Suprapubic skin (tissue), 4 donors: Measurements from ENCODE around the gene CCNF. TPM values are rescaled to one million over a fixed set of nuclear protein-coding genes. Genes with fewer than 3 reads are reported as not detected.

Experiments used
- DNase-seq, 2 donors: peaks; one replicate each; pipeline ENCODE4 v3.0.0-alpha.2; 2019; ENCODE audit warnings: low spot score in 2 of 2
- H3K27ac ChIP-seq: fragments of 200-600 bp; sonication (generic); one replicate; pipeline ENCODE4 v1.5.1; 2019
- H3K27me3 ChIP-seq: fragments of 200-600 bp; sonication (generic); one replicate; pipeline ENCODE4 v1.5.1; 2019
- H3K36me3 ChIP-seq: fragments of 200-600 bp; sonication (generic); one replicate; pipeline ENCODE4 v1.5.1; 2019
- H3K4me1 ChIP-seq: fragments of 200-600 bp; sonication (generic); one replicate; pipeline ENCODE4 v1.5.1; 2019
- H3K4me3 ChIP-seq: fragments of 200-600 bp; sonication (generic); one replicate; pipeline ENCODE4 v1.5.1; 2019; ENCODE audit warnings: mild to moderate bottlenecking
- H3K9me3 ChIP-seq: fragments of 200-600 bp; sonication (generic); one replicate; pipeline ENCODE4 v1.5.1; 2019
- CTCF ChIP-seq, 2 donors: fragments of 200-600 bp in 1 of 2; fragments of 450-650 bp in 1 of 2; sonication (generic) in 1 of 2; IDR thresholded peaks; one replicate each; pipeline ENCODE4 v1.5.1; 2016 to 2019; ENCODE audit warnings: antibody characterized with exemption in 2 of 2, mild to moderate bottlenecking in 1 of 2, moderate library complexity in 1 of 2
- EP300 ChIP-seq: sonication (generic); formaldehyde crosslinking; IDR thresholded peaks from one replicate; pipeline ENCODE4 v1.6.1; 2017; ENCODE audit warnings: antibody characterized with exemption
- POLR2A ChIP-seq, 2 donors: fragments of 450-650 bp; IDR thresholded peaks; one replicate each; pipeline ENCODE4 v1.6.1; 2017; ENCODE audit warnings: antibody characterized with exemption in 2 of 2, mild to moderate bottlenecking in 2 of 2, moderate library complexity in 2 of 2
- POLR2AphosphoS5 ChIP-seq, 3 donors: sonication (generic); formaldehyde crosslinking; IDR thresholded peaks; one replicate each; pipeline ENCODE4 v1.6.1; 2017; ENCODE audit warnings: antibody characterized with exemption in 3 of 3
- WGBS: methylation state at CpG from one replicate; pipeline ENCODE4 v1.1.5; 2018; 5-methylcytosine and 5-hydroxymethylcytosine counted together
- total RNA-seq, 4 donors: library from RNA; depleted of rRNA; stranded (reverse); fragments of >200 nt; gene quantifications; one replicate each; pipeline ENCODE4 v1.1.0, GENCODE V29; 2016

The CCNF gene
- total RNA-seq, 4 donors from 2014 or later = 6.8 to 12.4 (median 10.1) TPM

DNA sequence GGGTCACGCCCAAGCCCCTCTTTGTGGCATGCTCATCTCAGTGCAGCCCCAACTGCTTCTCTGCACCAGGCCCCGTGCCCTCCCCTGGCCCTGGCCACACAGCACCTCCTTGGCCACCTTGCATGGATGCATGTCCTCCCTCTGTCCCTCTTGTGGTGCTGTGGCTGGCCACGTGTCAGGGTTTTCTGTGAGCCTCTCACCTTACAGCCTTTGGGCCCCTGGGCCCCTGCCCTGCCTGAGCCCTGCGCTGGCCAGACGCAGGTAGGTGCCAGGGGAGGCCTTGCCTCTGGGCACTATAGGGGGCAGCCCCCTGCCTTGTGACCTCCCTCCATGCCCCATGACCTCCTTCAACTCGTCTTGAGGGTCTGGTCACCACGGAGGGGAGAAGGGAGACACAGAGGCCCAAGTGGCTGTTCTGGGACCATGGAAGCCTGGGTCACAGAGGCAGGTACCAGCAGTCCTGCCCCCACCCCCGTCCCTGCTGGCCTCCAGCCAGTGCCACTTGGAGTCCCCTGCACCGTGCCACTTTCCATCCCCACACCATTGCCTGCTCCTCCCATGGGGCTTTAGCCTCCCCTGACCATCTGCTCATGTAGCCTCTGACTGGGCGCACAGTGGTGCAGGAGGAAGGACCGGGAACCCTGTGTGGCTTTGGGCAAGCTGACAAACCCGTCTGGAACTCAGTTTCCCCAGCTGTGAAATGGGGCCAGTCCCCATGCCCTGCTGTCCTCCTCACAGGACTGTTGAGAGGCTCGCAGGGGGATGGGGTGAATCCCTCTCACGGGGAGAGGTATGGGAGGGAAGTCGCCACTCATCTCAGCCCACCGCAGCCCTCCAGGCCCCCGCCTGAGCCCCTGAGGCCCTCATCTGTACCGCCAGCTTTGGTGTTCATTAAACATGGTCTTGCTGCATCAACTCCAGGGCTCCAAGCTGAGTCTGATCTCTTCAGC is 73.0 kb downstream of the CCNF start:
- Histone ChIP-seq H3K36me3 (no peaks in the 10 kb centered on the region), H3K9me3 (no peaks in the 10 kb centered on the region), H3K4me3 (no peak overlapping the region), H3K27ac (no peak overlapping the region), H3K4me1 (peaks cover 58% of the 10 kb centered on the region), H3K27me3 (no peaks in the 10 kb centered on the region)
- WGBS = 78% methylated on average over 6 of the region's 18 CpGs
- TF ChIP-seq EP300 = no peak
- TF ChIP-seq POLR2A (IDR thresholded peaks at IDR 0.05) = no peak
- no peak for TF ChIP-seq POLR2AphosphoS5 (IDR thresholded peaks at IDR 0.05)
- no peak for TF ChIP-seq CTCF (IDR thresholded peaks at IDR 0.05)
- no peak for DNase-seq

- no peak overlapping the region for H3K4me3 ChIP-seq
- peaks cover 23% of the 10 kb centered on the region for H3K4me1 ChIP-seq
- DNase-seq = no peak
- no peaks in the 10 kb centered on the region for H3K27me3 ChIP-seq
- no peak overlapping the region for H3K27ac ChIP-seq
- WGBS = 91% methylated on average over 14 of the region's 14 CpGs
- H3K36me3 ChIP-seq = no peaks in the 10 kb centered on the region
- no peak for TF ChIP-seq POLR2AphosphoS5 (IDR thresholded peaks at IDR 0.05)
- no peaks in the 10 kb centered on the region for H3K9me3 ChIP-seq
Observed at GRCh38 chr16:2505695-2506094, 76.4 kb downstream of the CCNF start.

- WGBS = 65% methylated on average over 13 of the region's 14 CpGs
- H3K4me1 ChIP-seq = peaks cover 19% of the 10 kb centered on the region
- no peaks in the 10 kb centered on the region for H3K36me3 ChIP-seq
- DNase-seq = no peak
- peak overlapping the region; percentile 71 for H3K27ac ChIP-seq
- H3K27me3 ChIP-seq = no peaks in the 10 kb centered on the region
- H3K4me3 ChIP-seq = no peak overlapping the region
- TF ChIP-seq EP300 = no peak
- no peak for TF ChIP-seq POLR2A (IDR thresholded peaks at IDR 0.05)
- no peak for TF ChIP-seq CTCF (IDR thresholded peaks at IDR 0.05)
- no peak for TF ChIP-seq POLR2AphosphoS5 (IDR thresholded peaks at IDR 0.05)
- H3K9me3 ChIP-seq = no peaks in the 10 kb centered on the region
Observed at GRCh38 chr16:2507052-2507659, 77.9 kb downstream of the CCNF start.

GRCh38 chr16:2507665-2508064 is 78.4 kb downstream of the CCNF start:
- Histone ChIP-seq H3K36me3 (no peaks in the 10 kb centered on the region), H3K4me3 (no peak overlapping the region), H3K27me3 (no peaks in the 10 kb centered on the region), H3K27ac (peak overlapping the region; percentile 71), H3K4me1 (peaks cover 19% of the 10 kb centered on the region), H3K9me3 (no peaks in the 10 kb centered on the region)
- DNase-seq = peak; percentile 67 to 80
- 68% methylated on average over 11 of the region's 11 CpGs for WGBS
- TF ChIP-seq EP300 (no peak), CTCF (IDR thresholded peaks at IDR 0.05) (no peak)

Other genes with a start within 250 kb of the CCNF start
- 1 to 10 TPM in 1 of 4 donors, under 1 TPM in 3; 0.49 to 1.5 (median 0.78) TPM for gene CASKIN1, start 232.8 kb upstream of the CCNF start, total RNA-seq
- 10 to 100 TPM; 52.3 to 69.5 (median 55.1) TPM for gene MLST8, start 224.0 kb upstream of the CCNF start, total RNA-seq
- 1 to 10 TPM; 2.2 to 10.0 (median 3.2) TPM for gene BRICD5, start 218.6 kb upstream of the CCNF start, total RNA-seq
- 1 to 10 TPM; 6.8 to 9.5 (median 7.6) TPM for gene PGP, start 214.6 kb upstream of the CCNF start, total RNA-seq
- gene E4F1, start 205.9 kb upstream of the CCNF start, total RNA-seq = 10 to 100 TPM; 42.1 to 79.3 (median 54.2) TPM
- 10 to 100 TPM; 17.0 to 72.6 (median 42.8) TPM for gene DNASE1L2, start 193.0 kb upstream of the CCNF start, total RNA-seq
- 10 to 100 TPM; 28.4 to 65.3 (median 47.2) TPM for gene ECI1, start 177.9 kb upstream of the CCNF start, total RNA-seq
- 100 to 1,000 TPM; 119 to 151 (median 146) TPM for gene RNPS1, start 161.3 kb upstream of the CCNF start, total RNA-seq
- 10 to 100 TPM in 2 of 4 donors, 1 to 10 TPM in 2; 6.8 to 17.9 (median 11.0) TPM for gene ABCA3, start 88.7 kb upstream of the CCNF start, total RNA-seq
- gene TEDC2, start 30.7 kb downstream of the CCNF start, total RNA-seq = 1 to 10 TPM in 3 of 4 donors, not detected in 1; 1.4 to 2.2 (median 1.6) TPM
- gene NTN3, start 41.9 kb downstream of the CCNF start, total RNA-seq = not detected
- 10 to 100 TPM; 10.8 to 23.6 (median 16.5) TPM for gene TBC1D24, start 45.7 kb downstream of the CCNF start, total RNA-seq
- 100 to 1,000 TPM; 103 to 147 (median 120) TPM for gene ATP6V0C, start 84.5 kb downstream of the CCNF start, total RNA-seq
- gene AMDHD2, start 90.9 kb downstream of the CCNF start, total RNA-seq = 10 to 100 TPM; 27.0 to 42.7 (median 38.0) TPM
- 1 to 10 TPM in 2 of 4 donors, under 1 TPM in 1, not detected in 1; 0.34 to 3.9 (median 3.5) TPM for gene CEMP1, start 102.0 kb downstream of the CCNF start, total RNA-seq
- gene PDPK1, start 108.6 kb downstream of the CCNF start, total RNA-seq = 10 to 100 TPM; 31.6 to 49.8 (median 47.8) TPM